CD4-positive, alpha-beta T cell (primary cell): Measurements from ENCODE around the gene C3orf80. TPM values are rescaled to one million over a fixed set of nuclear protein-coding genes. Genes with fewer than 3 reads are reported as not detected.

Experiments used
- ATAC-seq: fragments of 200-7000 bp; cut with Tn5 transposase; one replicate; pipeline ENCODE4 v1.10.0; 2022; ENCODE audit warnings: mild to moderate bottlenecking; ENCODE audit not compliant: poor library complexity
- CTCF ChIA-PET: fragments of 350-600 bp; sonication (Branson Sonifier 250); formaldehyde crosslinking; loops from one replicate; lab custom pipeline; 2021; ENCODE audit warnings: antibody characterized with exemption, inconsistent platforms; lab: Charles Lee
- POLR2A ChIA-PET: fragments of 350-600 bp; sonication (Branson Sonifier 250); formaldehyde crosslinking; loops from one replicate; lab custom pipeline; 2021; ENCODE audit warnings: antibody characterized with exemption, inconsistent platforms; lab: Charles Lee
- DNase-seq, 14 experiments: peaks; one replicate each; pipeline ENCODE4 v3.0.0-alpha.2; 2013 to 2020; ENCODE audit warnings: mixed read lengths in 2 of 14
- H3K27ac ChIP-seq, 2 donors: one replicate each; pipeline versions ENCODE4 v1.5.1 to v1.7.0; 2013; ENCODE audit warnings: low read length in 2 of 2, low read depth in 1 of 2, mild to moderate bottlenecking in 1 of 2
- H3K27me3 ChIP-seq, 2 experiments: 1 replicate in 1 of 2; 2 replicates in 1 of 2; pipeline versions ENCODE4 v1.6.1 to v1.7.0; 2013; ENCODE audit warnings: low read length in 2 of 2, control low read depth in 1 of 2, mild to moderate bottlenecking in 1 of 2, moderate library complexity in 1 of 2; ENCODE audit not compliant: insufficient read depth in 2 of 2, control insufficient read depth in 1 of 2
- H3K36me3 ChIP-seq: one replicate; pipeline ENCODE4 v1.6.1; 2013; ENCODE audit warnings: low read length, control low read depth; ENCODE audit not compliant: insufficient read depth
- H3K4me1 ChIP-seq: one replicate; pipeline ENCODE4 v1.6.1; 2013; ENCODE audit warnings: low read length, control low read depth; ENCODE audit not compliant: insufficient read depth
- H3K4me3 ChIP-seq: one replicate; pipeline ENCODE4 v1.5.1; 2013; ENCODE audit warnings: mild to moderate bottlenecking, low read length, moderate library complexity
- H3K9me3 ChIP-seq, 2 experiments: 1 replicate in 1 of 2; 2 replicates in 1 of 2; pipeline versions ENCODE4 v1.6.1 to v1.7.0; 2013; ENCODE audit warnings: low read length in 2 of 2, mild to moderate bottlenecking in 2 of 2, control low read depth in 1 of 2, moderate library complexity in 1 of 2; ENCODE audit not compliant: control insufficient read depth in 1 of 2, insufficient read depth in 1 of 2
- H3K27ac Mint-ChIP-seq: one replicate; pipeline ENCODE4 v1.8.0; 2020; ENCODE audit warnings: mixed read lengths
- H3K27me3 Mint-ChIP-seq: one replicate; pipeline ENCODE4 v1.8.0; 2021; ENCODE audit warnings: mixed read lengths
- H3K36me3 Mint-ChIP-seq: one replicate; pipeline ENCODE4 v1.8.0; 2021; ENCODE audit warnings: low read depth, mixed read lengths
- H3K4me1 Mint-ChIP-seq: one replicate; pipeline ENCODE4 v1.8.0; 2021; ENCODE audit warnings: low read depth, mixed read lengths
- H3K4me3 Mint-ChIP-seq: one replicate; pipeline ENCODE4 v1.8.0; 2020; ENCODE audit warnings: mild to moderate bottlenecking, mixed read lengths
- H3K9me3 Mint-ChIP-seq: one replicate; pipeline ENCODE4 v1.8.0; 2020; ENCODE audit warnings: mixed read lengths
- intact Hi-C, 2 experiments: fragments of 100-400 bp; cut with DNase I in 1 of 2; cut with micrococcal nuclease in 1 of 2; formaldehyde crosslinking; loops; one replicate each; pipeline versions ENCODE4 v1.15.1 to v1.9.0; 2023 to 2025; cut with DNase I, micrococcal nuclease
- total RNA-seq, 174 experiments: library from RNA in 2 of 174; stranded (reverse) in 2 of 174; gene quantifications; one replicate each; pipeline ENCODE4 v1.2.3 and lab custom pipeline; 2021 to 2026
- TF ChIP-seq, protein P1 (sequence below): fragments of 200-600 bp; IDR thresholded peaks from one replicate; pipeline ENCODE4 v1.8.0; 2022; ENCODE audit warnings: antibody characterized with exemption, mild to moderate bottlenecking

C3orf80 gene
- total RNA-seq, 2 experiments from 2014 or later = not detected

DNA sequence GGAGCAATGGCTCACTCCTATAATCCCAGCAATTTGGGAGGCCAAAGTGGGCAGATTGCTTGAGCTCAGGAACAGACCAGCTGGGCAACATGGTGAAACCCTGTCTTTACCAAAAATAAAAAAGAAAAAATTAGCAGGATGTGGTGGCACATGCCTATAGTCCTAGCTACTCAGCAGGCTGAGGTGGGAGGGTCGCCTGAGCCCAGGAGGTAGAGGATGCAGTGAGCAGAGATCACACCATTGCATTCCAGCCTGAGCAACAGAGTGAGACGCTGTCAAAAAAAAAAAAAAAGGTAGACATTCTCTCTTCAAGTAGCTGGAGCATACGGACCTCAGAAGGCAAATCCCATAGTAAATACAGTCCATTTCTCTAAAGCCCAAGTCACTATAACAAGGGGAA, 7.1 kb upstream of the C3orf80 start:
- H3K9me3 ChIP-seq = no peaks in the 10 kb centered on the region

DNA sequence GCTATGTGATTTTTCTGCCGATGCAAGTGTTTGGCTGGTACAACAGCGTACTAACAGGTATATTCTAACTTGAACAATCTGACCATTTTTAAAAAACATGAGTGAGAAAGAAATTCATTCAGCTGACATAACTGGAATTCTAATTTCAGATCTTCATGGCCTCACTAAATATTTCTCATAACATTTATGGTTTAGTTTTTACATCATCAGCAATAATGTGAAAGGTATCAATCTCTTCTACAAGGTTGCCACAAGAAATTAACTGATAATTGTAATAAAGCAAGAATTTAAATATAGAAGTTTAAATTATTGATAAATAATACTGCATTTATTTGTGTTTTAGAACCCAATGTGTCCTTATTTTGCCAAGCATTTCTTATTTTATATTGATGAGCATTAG, 5.2 kb upstream of the C3orf80 start:
- no peak overlapping the region for H3K4me3 ChIP-seq
- ATAC-seq = no peak
- ChIA-PET POLR2A (no interaction called here), CTCF (no interaction called here)
- Mint-ChIP-seq H3K27me3 (peaks cover 65% of the 10 kb centered on the region), H3K36me3 (no peaks in the 10 kb centered on the region), H3K27ac (no peak overlapping the region), H3K9me3 (no peaks in the 10 kb centered on the region), H3K4me3 (no peak overlapping the region), H3K4me1 (peaks cover 14% of the 10 kb centered on the region)
- H3K36me3 ChIP-seq = no peaks in the 10 kb centered on the region
- peaks cover 0 to 2% of the 10 kb centered on the region in 2 experiments for H3K9me3 ChIP-seq
- DNase-seq = no peak
- TF ChIP-seq, protein P1, sequence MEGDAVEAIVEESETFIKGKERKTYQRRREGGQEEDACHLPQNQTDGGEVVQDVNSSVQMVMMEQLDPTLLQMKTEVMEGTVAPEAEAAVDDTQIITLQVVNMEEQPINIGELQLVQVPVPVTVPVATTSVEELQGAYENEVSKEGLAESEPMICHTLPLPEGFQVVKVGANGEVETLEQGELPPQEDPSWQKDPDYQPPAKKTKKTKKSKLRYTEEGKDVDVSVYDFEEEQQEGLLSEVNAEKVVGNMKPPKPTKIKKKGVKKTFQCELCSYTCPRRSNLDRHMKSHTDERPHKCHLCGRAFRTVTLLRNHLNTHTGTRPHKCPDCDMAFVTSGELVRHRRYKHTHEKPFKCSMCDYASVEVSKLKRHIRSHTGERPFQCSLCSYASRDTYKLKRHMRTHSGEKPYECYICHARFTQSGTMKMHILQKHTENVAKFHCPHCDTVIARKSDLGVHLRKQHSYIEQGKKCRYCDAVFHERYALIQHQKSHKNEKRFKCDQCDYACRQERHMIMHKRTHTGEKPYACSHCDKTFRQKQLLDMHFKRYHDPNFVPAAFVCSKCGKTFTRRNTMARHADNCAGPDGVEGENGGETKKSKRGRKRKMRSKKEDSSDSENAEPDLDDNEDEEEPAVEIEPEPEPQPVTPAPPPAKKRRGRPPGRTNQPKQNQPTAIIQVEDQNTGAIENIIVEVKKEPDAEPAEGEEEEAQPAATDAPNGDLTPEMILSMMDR = no peak
- H3K4me1 ChIP-seq = peaks cover 11% of the 10 kb centered on the region
- intact Hi-C loops = no loop called here
- peaks cover 26 to 52% of the 10 kb centered on the region in 2 experiments for H3K27me3 ChIP-seq
- no peak overlapping the region for H3K27ac ChIP-seq

More for the DNA sequence above, 7.1 kb upstream of the C3orf80 start:
- H3K27ac Mint-ChIP-seq = no peak overlapping the region
- H3K4me1 Mint-ChIP-seq = no peaks in the 10 kb centered on the region
- TF ChIP-seq, protein P1 = no peak
- no peak for ATAC-seq
- no peaks in the 10 kb centered on the region for H3K36me3 ChIP-seq
- no peaks in the 10 kb centered on the region for H3K36me3 Mint-ChIP-seq
- POLR2A ChIA-PET = no interaction called here
- intact Hi-C loops = no loop called here
- H3K27ac ChIP-seq = no peak overlapping the region
- H3K9me3 Mint-ChIP-seq = no peaks in the 10 kb centered on the region
- peaks cover 56% of the 10 kb centered on the region for H3K27me3 Mint-ChIP-seq
- no peak overlapping the region for H3K4me3 Mint-ChIP-seq
- no peak for DNase-seq
- H3K4me1 ChIP-seq = no peaks in the 10 kb centered on the region
- H3K27me3 ChIP-seq = peaks cover 13 to 35% of the 10 kb centered on the region in 2 experiments
- CTCF ChIA-PET = no interaction called here
- H3K4me3 ChIP-seq = no peak overlapping the region

DNA sequence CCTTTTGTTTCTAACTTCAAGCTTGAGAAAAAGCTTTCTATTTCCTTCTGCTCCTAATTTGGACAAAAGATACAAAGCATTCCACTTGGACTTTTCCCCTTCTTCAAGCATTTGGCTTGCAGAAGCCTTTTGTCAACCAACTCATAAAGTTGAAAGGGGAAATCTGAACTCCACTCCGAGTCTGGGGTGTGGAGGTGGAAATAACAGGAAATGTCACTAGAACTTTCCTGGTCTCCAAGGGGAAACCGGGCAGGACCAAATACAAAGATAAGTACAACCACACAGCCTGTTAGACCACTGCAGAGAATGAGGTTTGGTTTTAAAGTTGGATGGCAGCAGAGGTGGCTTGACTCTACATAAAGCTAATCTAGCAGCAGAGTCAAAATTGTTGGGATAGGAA, 4.2 kb upstream of the C3orf80 start:
- Mint-ChIP-seq H3K4me1 (peaks cover 14% of the 10 kb centered on the region), H3K27ac (no peak overlapping the region), H3K4me3 (no peak overlapping the region), H3K9me3 (no peaks in the 10 kb centered on the region), H3K36me3 (no peaks in the 10 kb centered on the region), H3K27me3 (peaks cover 64% of the 10 kb centered on the region)
- no peak for ATAC-seq
- Histone ChIP-seq H3K4me3 (no peak overlapping the region), H3K4me1 (peaks cover 15% of the 10 kb centered on the region), H3K9me3 (peaks cover 0 to 4% of the 10 kb centered on the region in 2 experiments), H3K27me3 (peaks cover 28 to 60% of the 10 kb centered on the region in 2 experiments), H3K36me3 (no peaks in the 10 kb centered on the region), H3K27ac (no peak overlapping the region)
- DNase-seq = no peak
- intact Hi-C loops = no loop called here
- TF ChIP-seq, protein P1 = no peak
- ChIA-PET POLR2A (no interaction called here), CTCF (no interaction called here)
